GM19023 (cell line): ENCODE measurements around the gene LGR4.

Experiments used
- ATAC-seq: cut with Tn5 transposase; IDR thresholded peaks from one replicate; pipeline ENCODE4 v1.9.1; 2021; ENCODE audit warnings: mild to moderate bottlenecking, moderate library complexity; ENCODE audit not compliant: unreplicated experiment

The LGR4 gene

DNA sequence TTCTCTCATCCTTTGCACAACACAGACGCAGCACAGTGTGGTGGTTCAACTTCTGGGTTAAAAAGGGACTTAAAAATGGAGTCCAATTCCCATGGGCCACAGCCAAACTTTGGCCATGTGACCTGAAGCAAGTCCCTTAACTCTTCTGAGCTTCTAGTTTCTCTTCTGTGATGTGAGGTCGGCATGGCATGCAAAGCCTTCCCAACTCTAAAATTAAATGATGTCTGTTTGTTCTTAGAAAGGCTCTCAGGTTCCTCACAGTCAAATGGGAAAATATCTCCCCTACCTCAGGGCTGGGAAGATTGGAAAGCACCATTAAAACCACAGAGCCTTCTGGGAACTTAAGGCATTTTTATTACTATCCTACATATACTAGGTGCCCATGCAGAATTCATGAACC lies 38.8 kb downstream of the LGR4 start:
- no peak for ATAC-seq

DNA sequence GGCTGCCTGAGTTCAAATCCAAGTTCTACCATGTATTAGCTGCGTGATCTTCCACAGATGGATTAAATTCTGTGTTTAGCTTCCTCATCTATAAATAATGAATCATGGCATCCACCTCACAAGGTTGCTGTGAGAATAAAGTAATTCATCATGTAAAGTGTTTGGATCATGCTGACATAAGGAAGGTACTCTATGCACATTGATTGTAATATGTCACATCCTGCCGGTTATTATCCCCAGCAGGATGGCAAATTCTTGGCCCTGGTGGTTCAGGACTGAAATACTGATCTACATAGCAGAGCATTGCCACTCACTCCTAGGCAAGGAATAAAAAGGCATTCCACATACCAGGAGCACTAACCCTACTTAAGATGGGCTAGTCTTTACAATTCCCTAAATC lies 40.8 kb downstream of the LGR4 start:
- ATAC-seq = no peak

GRCh38 chr11:27429761-27430393 lies 42.7 kb downstream of the LGR4 start:
- no peak for ATAC-seq

- no peak for ATAC-seq
These were observed 45.2 kb downstream of the LGR4 start for GRCh38 chr11:27427183-27427980.

DNA sequence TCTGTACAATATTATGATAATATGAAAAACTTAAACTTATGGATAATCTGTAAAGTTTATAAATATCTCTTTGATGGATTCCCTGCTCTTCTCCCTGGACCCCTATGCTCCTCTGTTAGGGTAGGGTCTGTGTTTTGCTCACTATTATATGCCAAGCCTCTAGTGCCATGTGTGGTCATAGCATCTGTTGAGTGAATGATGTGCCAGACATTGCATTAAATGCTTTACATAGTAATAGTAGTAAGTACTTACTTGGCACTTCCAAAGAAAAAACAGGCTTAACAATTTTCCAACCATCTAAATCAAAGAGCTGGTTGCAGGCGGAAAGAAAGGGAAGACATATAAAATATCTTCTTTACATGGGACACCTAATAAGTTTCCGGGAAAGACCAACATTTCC lies 46.8 kb downstream of the LGR4 start:
- ATAC-seq = no peak

- no peak for ATAC-seq
These were observed 49.5 kb downstream of the LGR4 start for GRCh38 chr11:27423125-27423524.

DNA sequence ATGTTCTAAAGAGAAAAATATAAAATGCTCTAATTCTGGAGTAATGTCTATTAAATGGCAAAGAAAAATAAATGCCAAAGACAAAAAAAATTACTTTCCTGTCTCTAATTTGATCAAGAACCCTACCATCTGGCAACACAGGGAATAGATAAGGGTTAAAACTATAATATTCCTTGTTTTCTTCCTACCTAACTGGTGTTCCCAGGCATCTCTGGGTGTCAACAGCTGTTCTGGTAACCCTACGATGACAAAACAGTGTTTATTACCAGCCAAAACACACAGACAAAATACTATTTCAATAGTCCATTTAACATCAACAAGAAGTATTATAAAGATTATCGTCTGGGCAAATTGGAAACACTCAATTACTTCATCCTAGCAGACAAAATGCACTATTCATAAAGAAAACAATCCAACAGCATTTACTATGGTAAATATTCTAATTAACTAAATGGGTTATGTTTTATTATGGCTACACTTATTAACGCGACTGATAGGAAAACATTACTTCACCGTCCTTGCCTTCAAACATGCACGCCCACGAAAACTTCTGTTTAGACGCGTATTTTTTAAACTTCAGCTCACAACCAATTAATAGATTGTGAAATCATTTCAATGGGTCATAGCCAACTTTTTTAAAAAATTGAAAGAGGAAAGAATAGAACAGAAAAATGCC lies 50.6 kb downstream of the LGR4 start:
- no peak for ATAC-seq

DNA sequence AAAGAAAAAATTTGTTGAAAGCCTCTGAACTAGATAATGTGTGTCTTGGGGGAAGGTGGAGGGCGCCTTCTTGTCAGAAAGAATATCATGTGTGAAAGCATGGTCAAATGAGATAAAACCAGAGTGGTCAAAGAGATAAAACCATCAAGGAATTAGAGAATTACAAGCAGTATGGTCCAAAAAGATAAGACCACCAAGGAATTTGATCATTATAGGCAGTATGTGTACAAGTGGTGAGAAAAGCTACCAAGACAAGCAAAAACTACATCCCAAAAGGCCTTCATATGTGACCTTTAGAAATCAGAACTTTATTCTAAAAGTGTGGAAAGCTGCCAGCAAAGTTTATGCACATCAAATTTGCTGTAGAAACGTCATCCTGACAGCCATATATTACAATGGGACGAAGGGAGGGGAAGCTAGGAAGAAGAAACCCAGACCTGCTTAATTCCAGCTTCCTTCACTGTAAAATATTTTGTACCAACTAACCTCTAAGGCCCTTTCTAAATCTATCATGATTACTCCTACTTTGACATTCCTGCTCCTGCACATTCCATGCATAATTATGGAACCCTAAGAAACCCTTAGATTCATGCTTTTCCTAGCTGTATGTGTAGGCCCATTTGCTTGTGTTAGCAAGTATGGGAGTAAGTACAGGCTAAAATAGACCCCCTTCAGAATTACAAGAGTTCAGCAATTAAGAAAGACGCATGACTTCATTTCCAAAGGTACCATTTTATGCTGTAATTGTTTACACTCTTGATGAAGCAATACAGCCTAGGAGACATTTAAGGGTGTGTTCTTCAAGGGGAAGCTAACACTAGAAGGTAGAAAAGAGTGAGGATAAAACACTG lies 51.6 kb downstream of the LGR4 start:
- ATAC-seq = no peak

DNA sequence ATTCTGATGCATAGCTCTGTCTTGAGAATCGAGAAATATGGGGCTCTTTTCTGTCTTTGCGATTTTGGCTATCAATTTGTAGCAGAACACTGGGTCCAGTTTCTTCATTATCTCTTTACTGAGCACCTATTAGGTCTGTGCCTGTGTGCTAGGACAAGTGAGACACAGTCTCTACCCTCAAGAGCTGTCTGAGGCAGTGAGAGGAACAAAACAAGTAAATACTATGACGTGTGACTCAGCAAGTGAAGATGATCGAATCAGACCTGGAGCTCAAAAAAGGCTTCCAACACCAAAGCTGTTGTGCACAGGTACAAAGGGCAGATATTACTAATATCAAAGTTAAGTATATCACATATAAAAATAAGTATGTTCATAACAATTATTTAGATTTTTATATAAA lies 52.4 kb downstream of the LGR4 start:
- no peak for ATAC-seq

DNA sequence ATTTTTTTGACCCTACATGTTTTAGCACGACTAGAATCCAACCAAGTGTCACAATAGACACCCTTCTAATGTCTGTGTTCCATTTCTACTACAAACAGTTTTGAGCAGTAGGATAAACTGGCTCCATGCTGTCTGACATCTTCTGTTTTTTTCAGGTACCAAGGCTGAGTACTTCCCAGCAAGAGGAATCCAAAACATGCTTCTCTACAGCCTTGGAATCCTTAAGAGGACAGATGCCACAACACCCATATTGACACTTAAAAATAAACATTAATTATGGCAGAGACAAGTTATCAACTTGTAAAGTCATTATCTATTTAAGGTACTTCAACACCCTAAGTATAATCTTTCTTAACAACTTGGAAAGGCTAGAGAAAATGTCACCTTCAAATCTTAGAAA lies 54.2 kb downstream of the LGR4 start:
- no peak for ATAC-seq

DNA sequence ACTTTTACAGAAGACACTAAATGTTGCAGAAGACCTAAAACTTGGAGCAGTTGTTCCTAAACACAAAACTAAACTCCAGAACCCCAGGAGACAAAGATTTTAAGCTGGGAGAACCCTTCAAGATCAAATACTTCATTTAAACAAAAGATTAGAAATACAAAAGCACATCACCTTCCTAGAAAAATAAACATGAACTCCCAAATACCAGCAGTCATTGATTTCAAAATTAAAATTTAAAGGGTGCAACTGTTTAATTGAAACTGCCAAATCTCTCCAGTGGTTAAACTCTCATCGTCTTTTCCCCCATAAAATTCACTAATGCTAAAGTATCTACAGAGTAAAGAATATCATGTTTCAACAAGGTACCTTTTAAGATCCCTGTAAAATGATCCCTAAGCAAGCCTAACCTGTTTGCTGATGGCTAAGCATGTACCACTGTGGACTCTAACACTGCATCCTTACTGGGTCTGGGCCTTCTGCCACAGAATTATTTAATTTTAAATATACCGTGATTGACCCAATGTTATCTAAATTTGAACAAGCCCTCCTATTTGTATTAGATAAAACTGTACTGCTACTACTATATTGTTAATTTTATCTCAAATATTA lies 55.9 kb downstream of the LGR4 start:
- no peak for ATAC-seq

- ATAC-seq = no peak
These were observed 57.9 kb downstream of the LGR4 start for GRCh38 chr11:27414644-27415043.

- ATAC-seq = no peak
These were observed 59.4 kb downstream of the LGR4 start for GRCh38 chr11:27413218-27413617.

DNA sequence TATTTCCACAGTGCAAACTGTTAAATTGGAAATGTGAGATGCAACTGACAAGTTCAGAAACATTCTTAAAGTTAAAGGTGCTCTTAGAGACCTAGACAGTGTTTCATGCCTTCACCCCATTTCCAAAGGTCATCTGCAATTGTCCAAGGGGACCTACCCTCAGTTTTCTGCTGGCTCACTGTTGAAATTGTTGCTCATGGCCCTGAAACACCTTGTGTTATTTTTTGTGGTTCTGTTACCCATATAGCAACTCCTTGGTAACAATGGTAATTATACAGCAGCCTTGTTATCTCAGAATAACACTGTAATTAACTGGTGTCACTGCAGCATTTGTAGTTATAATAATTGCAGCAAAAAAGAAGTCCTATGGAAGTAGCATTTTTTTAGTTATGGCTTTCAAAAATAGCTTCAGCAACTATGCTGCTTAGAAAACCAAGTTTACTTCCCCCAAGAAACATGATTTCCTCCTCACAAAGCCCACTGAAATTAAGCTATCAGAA lies 60.3 kb downstream of the LGR4 start:
- no peak for ATAC-seq

DNA sequence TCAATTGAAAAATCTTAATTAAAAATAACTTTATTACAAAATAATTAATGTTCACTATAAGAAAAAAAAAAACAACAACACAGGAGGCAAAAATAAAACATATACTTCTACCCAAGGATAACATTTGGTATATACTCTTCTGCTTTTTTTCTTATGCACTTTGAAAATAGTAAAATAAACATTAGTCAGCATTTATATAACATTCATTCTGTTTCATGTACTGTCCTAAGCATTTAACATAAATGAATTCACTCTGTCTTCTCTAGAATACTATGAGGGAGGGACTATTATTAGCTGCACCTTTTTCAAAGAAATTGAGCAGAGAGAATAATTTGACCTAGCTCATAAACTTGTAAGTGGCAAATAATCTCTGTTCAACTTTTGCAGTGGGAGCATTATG lies 61.3 kb downstream of the LGR4 start:
- no peak for ATAC-seq

DNA sequence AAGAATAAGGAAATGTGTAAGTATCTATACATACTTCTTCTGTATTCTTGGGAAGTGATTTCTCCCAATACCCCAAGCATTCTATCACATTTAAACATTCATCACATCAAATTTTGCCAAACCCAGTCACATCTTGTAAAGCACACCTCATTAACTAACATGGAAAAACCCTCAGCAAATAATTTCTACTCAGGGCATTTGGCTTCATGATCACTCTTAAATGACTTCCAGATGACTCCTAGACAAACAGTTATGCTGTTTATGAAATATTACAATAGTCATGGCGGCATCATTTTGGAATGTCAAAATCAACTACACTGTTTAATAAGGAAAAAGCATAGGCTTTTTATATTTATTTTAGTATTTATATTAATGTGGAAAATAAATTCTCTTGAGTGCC lies 62.3 kb downstream of the LGR4 start:
- ATAC-seq = no peak

- ATAC-seq = no peak
These were observed 62.8 kb downstream of the LGR4 start for GRCh38 chr11:27409742-27410141.

DNA sequence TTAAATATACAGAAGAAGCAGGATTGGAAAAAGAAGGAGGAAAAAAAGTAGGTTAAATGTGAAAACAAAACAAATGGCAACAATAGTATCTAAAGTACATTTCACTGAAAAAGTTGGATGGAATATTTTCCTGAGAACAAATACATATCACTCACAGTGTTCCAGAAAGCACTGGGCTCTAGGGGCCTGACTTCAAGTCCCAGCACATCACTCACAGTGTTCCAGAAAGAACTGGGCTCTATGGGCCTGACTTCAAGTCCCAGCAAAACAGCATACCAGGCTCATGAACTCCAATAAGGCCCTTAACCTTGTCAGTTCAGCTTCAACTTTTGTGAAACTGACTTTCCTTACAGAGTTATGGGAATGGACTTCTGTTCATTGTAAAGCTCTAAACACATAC lies 63.5 kb downstream of the LGR4 start:
- ATAC-seq = no peak

GRCh38 chr11:27408246-27408800 lies 64.3 kb downstream of the LGR4 start:
- no peak for ATAC-seq
